GM19328 (cell line): ENCODE measurements around the gene RBMS3.
"Not testable (repeated sequence)": the region's sequence is repeated elsewhere in the genome, so short reads cannot be mapped to it uniquely, and the experiment has no call there.

ENCODE experiments used
- ATAC-seq: cut with Tn5 transposase; IDR thresholded peaks from one replicate; pipeline ENCODE4 v1.9.1; 2021; ENCODE audit warnings: mild to moderate bottlenecking, moderate library complexity; ENCODE audit not compliant: unreplicated experiment

Gene RBMS3

GRCh38 chr3:30042916-30043555 lies 762.2 kb downstream of the RBMS3 start:
- no peak for ATAC-seq

- ATAC-seq: no peak
These were observed 763.6 kb downstream of the RBMS3 start for GRCh38 chr3:30044515-30044914.

- no peak for ATAC-seq
These were observed 767.6 kb downstream of the RBMS3 start for GRCh38 chr3:30048431-30048830.

GRCh38 chr3:30050116-30050515 lies 769.2 kb downstream of the RBMS3 start:
- ATAC-seq: not testable (repeated sequence)

- ATAC-seq: no peak
These were observed 778.4 kb downstream of the RBMS3 start for GRCh38 chr3:30059240-30059639.
